Stomach (tissue), 4 donors: ENCODE results near the gene CCR4.

Experiments
- CTCF ChIP-seq, 7 experiments: fragments of 450-650 bp in 4 of 7; fragments of 200-600 bp in 3 of 7; sonication (generic) in 3 of 7; IDR thresholded peaks; one replicate each; pipeline ENCODE4 v1.5.1; 2016 to 2019; ENCODE audit warnings: antibody characterized with exemption in 7 of 7, control low read depth in 2 of 7, mild to moderate bottlenecking in 1 of 7
- EP300 ChIP-seq: sonication (generic); formaldehyde crosslinking; IDR thresholded peaks from one replicate; pipeline ENCODE4 v1.6.1; 2017; ENCODE audit warnings: antibody characterized with exemption
- POLR2A ChIP-seq, 4 donors: fragments of 450-650 bp; IDR thresholded peaks; one replicate each; pipeline ENCODE4 v1.6.1; 2016; ENCODE audit warnings: antibody characterized with exemption in 4 of 4, control low read depth in 2 of 4, mild to moderate bottlenecking in 1 of 4, moderate library complexity in 1 of 4
- POLR2AphosphoS5 ChIP-seq, 3 donors: sonication (generic); formaldehyde crosslinking; IDR thresholded peaks; one replicate each; pipeline ENCODE4 v1.6.1; 2016; ENCODE audit warnings: antibody characterized with exemption in 3 of 3

GRCh38 chr3:32978331-32978730 lies 26.9 kb downstream of the CCR4 start:
- no peak for TF ChIP-seq CTCF (IDR thresholded peaks at IDR 0.05)
- no peak for TF ChIP-seq POLR2A (IDR thresholded peaks at IDR 0.05)
- TF ChIP-seq POLR2AphosphoS5 (IDR thresholded peaks at IDR 0.05): no peak
- TF ChIP-seq EP300: no peak
